Measurements from ENCODE around the gene C5orf15.

DNA sequence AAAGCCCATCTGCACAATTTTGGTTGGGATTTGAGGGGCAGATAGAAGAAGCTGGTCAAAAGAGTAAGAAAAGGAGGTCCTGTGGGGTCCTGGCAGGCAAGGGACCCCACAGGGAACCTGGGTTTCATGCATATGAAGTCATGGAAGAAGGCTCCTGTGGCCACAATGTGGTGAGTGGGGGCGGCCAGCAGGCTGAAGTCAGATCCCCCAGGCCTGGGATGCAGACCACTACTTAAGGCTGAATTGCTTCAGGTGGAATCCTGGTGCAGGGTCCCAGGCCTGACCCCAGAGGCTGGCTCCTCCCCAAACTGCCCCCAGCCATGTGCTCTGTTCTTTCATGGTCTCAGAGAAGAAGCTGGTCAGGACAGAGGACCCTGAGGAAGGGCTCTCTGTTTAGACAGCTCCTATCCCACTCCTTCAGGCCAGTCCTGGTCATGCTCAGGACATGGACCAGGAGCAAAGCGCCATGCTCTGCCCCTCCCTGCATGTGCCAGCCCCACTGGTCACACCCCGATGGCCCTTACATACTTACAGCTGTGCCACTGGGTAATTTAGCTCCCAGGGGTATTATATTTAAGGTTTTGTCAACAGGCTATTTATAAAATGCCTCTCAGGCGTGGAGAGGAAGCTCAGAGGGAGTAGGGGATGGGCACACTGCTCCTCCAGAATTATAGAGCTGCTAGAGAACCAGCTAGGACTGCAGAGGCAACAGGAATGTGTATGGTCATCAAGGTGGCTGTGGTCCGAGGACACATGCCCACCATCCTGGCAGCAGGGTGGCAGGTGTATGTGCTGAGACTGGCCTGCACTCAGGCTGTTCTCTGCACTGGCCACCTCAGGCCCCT, 33.4 kb downstream of the C5orf15 start:
- TF ChIP-seq POLR2AphosphoS5 (IDR thresholded peaks at IDR 0.05; ENCODE audit: borderline replicate concordance, low read depth, low read length) (no peak), EZH2 (IDR thresholded peaks at IDR 0.05) (no peak), FOXP2 (optimal IDR thresholded peaks at IDR 0.05; ENCODE audit: control extremely low read depth, extremely low read length, insufficient read depth) (no peak)
